ENCODE data around the gene EWSR1.

The EWSR1 gene

GRCh38 chr22:29260601-29261315 is 7.3 kb upstream of the EWSR1 start:
- Histone ChIP-seq H3K4me3 (ENCODE audit: low read depth, low read length) (no peak overlapping the region), H3K9me3 (ENCODE audit: control insufficient read depth, insufficient read depth, low read depth, low read length) (no peaks in the 10 kb centered on the region), H3K4me1 (ENCODE audit: control insufficient read depth, insufficient read depth, low read length) (no peaks in the 10 kb centered on the region), H3K36me3 (ENCODE audit: control insufficient read depth, insufficient read depth, low read length) (peaks cover 45% of the 10 kb centered on the region), H3K27ac (ENCODE audit: low read depth, low read length) (no peak overlapping the region), H3K9ac (ENCODE audit: low read length) (no peak overlapping the region), H3K27me3 (ENCODE audit: control insufficient read depth, insufficient read depth, low read length) (no peaks in the 10 kb centered on the region)

DNA sequence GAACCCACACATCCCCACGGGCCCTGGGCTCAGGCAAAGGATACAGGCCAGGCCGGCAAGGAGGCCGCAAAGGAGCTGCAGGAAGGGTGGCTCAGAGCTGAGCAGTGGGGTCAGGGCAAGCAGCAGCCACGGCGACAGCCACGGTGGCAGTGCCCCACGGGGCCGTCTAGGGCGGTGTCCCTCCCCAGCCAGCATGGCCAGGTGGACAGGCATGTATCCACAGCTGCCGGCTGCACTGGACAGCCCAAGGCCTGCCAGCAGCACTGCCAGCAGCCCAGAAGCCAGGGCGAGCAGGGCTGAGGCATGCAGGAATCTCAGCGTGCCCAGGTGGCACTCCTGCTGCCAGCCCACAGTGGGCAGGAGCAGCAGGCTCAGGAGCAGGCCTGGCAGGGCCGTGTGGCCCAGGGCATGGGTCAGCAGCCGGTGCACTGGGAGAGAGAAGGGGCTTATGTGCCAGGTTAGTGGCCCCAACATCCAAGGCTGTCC is 4.2 kb upstream of the EWSR1 start:
- H3K9me3 ChIP-seq (ENCODE audit: control insufficient read depth, insufficient read depth, low read depth, low read length): no peaks in the 10 kb centered on the region
- H3K36me3 ChIP-seq (ENCODE audit: control insufficient read depth, insufficient read depth, low read length): peaks cover 53% of the 10 kb centered on the region
- H3K4me3 ChIP-seq (ENCODE audit: low read depth, low read length): no peak overlapping the region
- peaks cover 13% of the 10 kb centered on the region for H3K4me1 ChIP-seq (ENCODE audit: control insufficient read depth, insufficient read depth, low read length)
- no peaks in the 10 kb centered on the region for H3K27me3 ChIP-seq (ENCODE audit: control insufficient read depth, insufficient read depth, low read length)
- no peak overlapping the region for H3K27ac ChIP-seq (ENCODE audit: low read depth, low read length)
- H3K9ac ChIP-seq (ENCODE audit: low read length): no peak overlapping the region

- no peak overlapping the region for H3K4me3 ChIP-seq (ENCODE audit: low read depth, low read length)
- peaks cover 21% of the 10 kb centered on the region for H3K4me1 ChIP-seq (ENCODE audit: control insufficient read depth, insufficient read depth, low read length)
- H3K9ac ChIP-seq (ENCODE audit: low read length): no peak overlapping the region
- H3K36me3 ChIP-seq (ENCODE audit: control insufficient read depth, insufficient read depth, low read length): peaks cover 53% of the 10 kb centered on the region
- no peaks in the 10 kb centered on the region for H3K9me3 ChIP-seq (ENCODE audit: control insufficient read depth, insufficient read depth, low read depth, low read length)
- H3K27ac ChIP-seq (ENCODE audit: low read depth, low read length): no peak overlapping the region
- H3K27me3 ChIP-seq (ENCODE audit: control insufficient read depth, insufficient read depth, low read length): no peaks in the 10 kb centered on the region
Observed at GRCh38 chr22:29265305-29265704, 2.8 kb upstream of the EWSR1 start.

- Histone ChIP-seq H3K9me3 (ENCODE audit: control insufficient read depth, insufficient read depth, low read depth, low read length) (no peaks in the 10 kb centered on the region), H3K27ac (ENCODE audit: low read depth, low read length) (0 out of 2 replicates have a peak overlapping the region, but pooled peaks have one; percentile 100), H3K9ac (ENCODE audit: low read length) (peak overlapping the region; percentile 9), H3K36me3 (ENCODE audit: control insufficient read depth, insufficient read depth, low read length) (peaks cover 53% of the 10 kb centered on the region), H3K4me3 (ENCODE audit: low read depth, low read length) (peak overlapping the region; percentile 81; the same call in 1 of the 2 replicates), H3K4me1 (ENCODE audit: control insufficient read depth, insufficient read depth, low read length) (peaks cover 27% of the 10 kb centered on the region), H3K27me3 (ENCODE audit: control insufficient read depth, insufficient read depth, low read length) (no peaks in the 10 kb centered on the region)
Observed at GRCh38 chr22:29265929-29266328, 2.1 kb upstream of the EWSR1 start.

- H3K9me3 ChIP-seq (ENCODE audit: control insufficient read depth, insufficient read depth, low read depth, low read length): no peaks in the 10 kb centered on the region
- H3K4me3 ChIP-seq (ENCODE audit: low read depth, low read length): peak overlapping the region; percentile 81
- H3K4me1 ChIP-seq (ENCODE audit: control insufficient read depth, insufficient read depth, low read length): peaks cover 28% of the 10 kb centered on the region
- H3K36me3 ChIP-seq (ENCODE audit: control insufficient read depth, insufficient read depth, low read length): peaks cover 60% of the 10 kb centered on the region
- H3K27ac ChIP-seq (ENCODE audit: low read depth, low read length): peak overlapping the region; percentile 100
- H3K9ac ChIP-seq (ENCODE audit: low read length): peak overlapping the region; percentile 99
- no peaks in the 10 kb centered on the region for H3K27me3 ChIP-seq (ENCODE audit: control insufficient read depth, insufficient read depth, low read length)
Observed at GRCh38 chr22:29266564-29267461, 1.3 kb upstream of the EWSR1 start.

DNA sequence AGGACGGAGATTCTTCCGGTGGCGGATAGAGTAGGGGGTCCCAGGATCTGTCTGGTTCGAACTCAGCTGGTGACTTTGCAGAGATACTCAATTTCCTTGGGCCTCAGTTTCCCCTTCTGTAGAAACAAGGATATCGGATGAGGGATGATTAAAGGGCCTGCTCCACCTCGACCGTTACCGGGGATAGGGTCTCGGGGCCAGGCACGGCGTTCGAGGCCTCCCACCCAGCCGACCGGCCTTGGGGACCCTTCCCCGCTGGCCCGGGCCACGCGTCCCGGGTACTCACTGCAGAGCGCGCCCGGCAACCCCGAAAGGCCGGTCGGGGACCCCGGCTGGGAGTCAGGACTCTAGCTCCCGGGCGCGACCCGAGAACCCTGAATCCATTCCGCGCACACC is 608 bp upstream of the EWSR1 start:
- peaks cover 66% of the 10 kb centered on the region for H3K36me3 ChIP-seq (ENCODE audit: control insufficient read depth, insufficient read depth, low read length)
- no peaks in the 10 kb centered on the region for H3K27me3 ChIP-seq (ENCODE audit: control insufficient read depth, insufficient read depth, low read length)
- H3K27ac ChIP-seq (ENCODE audit: low read depth, low read length): peak overlapping the region; percentile 100
- peak overlapping the region; percentile 99 for H3K9ac ChIP-seq (ENCODE audit: low read length)
- peak overlapping the region; percentile 81 for H3K4me3 ChIP-seq (ENCODE audit: low read depth, low read length)
- no peaks in the 10 kb centered on the region for H3K9me3 ChIP-seq (ENCODE audit: control insufficient read depth, insufficient read depth, low read depth, low read length)
- H3K4me1 ChIP-seq (ENCODE audit: control insufficient read depth, insufficient read depth, low read length): peaks cover 28% of the 10 kb centered on the region

GRCh38 chr22:29268511-29269229 is 602 bp downstream of the EWSR1 start:
- peaks cover 28% of the 10 kb centered on the region for H3K4me1 ChIP-seq (ENCODE audit: control insufficient read depth, insufficient read depth, low read length)
- H3K36me3 ChIP-seq (ENCODE audit: control insufficient read depth, insufficient read depth, low read length): peaks cover 75% of the 10 kb centered on the region
- peak overlapping the region; percentile 81 for H3K4me3 ChIP-seq (ENCODE audit: low read depth, low read length)
- H3K27me3 ChIP-seq (ENCODE audit: control insufficient read depth, insufficient read depth, low read length): no peaks in the 10 kb centered on the region
- H3K9me3 ChIP-seq (ENCODE audit: control insufficient read depth, insufficient read depth, low read depth, low read length): no peaks in the 10 kb centered on the region
- H3K9ac ChIP-seq (ENCODE audit: low read length): peak overlapping the region; percentile 99
- H3K27ac ChIP-seq (ENCODE audit: low read depth, low read length): peak overlapping the region; percentile 100

DNA sequence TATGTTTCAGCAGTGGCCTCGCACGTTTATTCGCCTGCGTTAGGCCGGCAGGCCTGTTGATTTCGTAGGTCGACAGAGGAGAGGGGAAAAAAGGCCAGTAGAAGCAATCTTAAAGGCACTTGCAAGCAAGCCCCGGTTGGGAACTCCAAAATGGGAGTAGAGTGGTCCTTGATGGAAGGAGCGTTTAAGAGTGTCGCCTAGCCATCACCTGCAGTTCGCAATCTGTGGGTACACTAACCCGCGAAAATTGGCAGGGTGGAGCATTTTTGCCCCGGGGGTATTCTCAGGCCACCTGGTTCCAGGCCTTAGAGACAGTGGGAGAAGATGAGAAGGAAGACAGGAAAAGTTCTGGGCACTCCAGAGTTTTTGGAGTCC is 1.1 kb downstream of the EWSR1 start:
- Histone ChIP-seq H3K4me1 (ENCODE audit: control insufficient read depth, insufficient read depth, low read length) (peaks cover 28% of the 10 kb centered on the region), H3K27ac (ENCODE audit: low read depth, low read length) (peak overlapping the region; percentile 100)

DNA sequence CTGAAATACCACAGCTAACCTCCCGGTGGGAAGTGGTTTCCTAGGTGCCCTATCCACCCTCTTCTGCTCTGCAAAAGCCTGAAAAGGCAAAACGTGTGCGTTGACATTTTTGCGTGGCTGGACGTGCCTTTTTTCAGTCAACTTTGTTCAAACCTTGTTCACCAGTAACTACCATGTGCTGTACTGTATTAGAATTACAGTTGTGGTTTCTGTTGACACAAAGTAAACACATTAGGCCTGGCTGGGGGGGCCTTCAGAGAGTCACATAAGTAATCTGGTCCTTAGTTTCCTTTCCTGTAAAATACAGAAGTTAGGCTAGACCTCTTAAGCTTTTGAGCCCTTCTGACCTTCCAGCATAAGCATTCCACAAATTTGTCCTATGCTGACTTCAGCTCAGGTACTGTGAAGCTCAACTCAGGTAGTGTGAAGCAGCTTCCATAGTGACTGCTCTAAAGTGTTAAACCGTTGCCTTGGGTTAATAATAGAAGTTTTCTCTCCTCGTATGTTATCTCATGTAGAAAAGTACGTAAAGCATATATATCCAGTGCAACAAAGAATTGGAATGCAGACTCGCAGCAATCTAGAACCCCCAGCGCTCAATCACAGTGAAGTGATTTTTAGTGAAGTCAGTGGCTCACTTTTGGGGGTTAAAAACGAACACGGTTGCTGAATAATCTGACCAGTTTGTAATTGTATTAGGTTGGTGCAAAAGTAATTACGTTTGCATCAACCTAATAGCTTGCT is 1.8 kb downstream of the EWSR1 start:
- no peaks in the 10 kb centered on the region for H3K27me3 ChIP-seq (ENCODE audit: control insufficient read depth, insufficient read depth, low read length)
- no peak overlapping the region for H3K27ac ChIP-seq (ENCODE audit: low read depth, low read length)
- peak overlapping the region; percentile 99 for H3K9ac ChIP-seq (ENCODE audit: low read length)
- H3K36me3 ChIP-seq (ENCODE audit: control insufficient read depth, insufficient read depth, low read length): peaks cover 77% of the 10 kb centered on the region
- no peaks in the 10 kb centered on the region for H3K9me3 ChIP-seq (ENCODE audit: control insufficient read depth, insufficient read depth, low read depth, low read length)
- H3K4me3 ChIP-seq (ENCODE audit: low read depth, low read length): peak overlapping the region; percentile 81
- H3K4me1 ChIP-seq (ENCODE audit: control insufficient read depth, insufficient read depth, low read length): peaks cover 28% of the 10 kb centered on the region

More for the DNA sequence above, 1.1 kb downstream of the EWSR1 start:
- Histone ChIP-seq H3K27me3 (ENCODE audit: control insufficient read depth, insufficient read depth, low read length) (no peaks in the 10 kb centered on the region), H3K4me3 (ENCODE audit: low read depth, low read length) (peak overlapping the region; percentile 81), H3K9me3 (ENCODE audit: control insufficient read depth, insufficient read depth, low read depth, low read length) (no peaks in the 10 kb centered on the region), H3K9ac (ENCODE audit: low read length) (peak overlapping the region; percentile 99), H3K36me3 (ENCODE audit: control insufficient read depth, insufficient read depth, low read length) (peaks cover 75% of the 10 kb centered on the region)

All from HUES6 (cell line).